NCI-H2196 treated with DMSO at 0.1 percent for 48 hours (cell line): Measurements from ENCODE around the gene ATOH7.
"Not testable (repeated sequence)": the region's sequence is repeated elsewhere in the genome, so short reads cannot be mapped to it uniquely, and the experiment has no call there.

Experiments used
- DNase-seq: peaks from one replicate; lab custom pipeline; 2025; ENCODE audit not compliant: unreplicated experiment; lab: John Stamatoyannopoulos, UW

Gene ATOH7

DNA sequence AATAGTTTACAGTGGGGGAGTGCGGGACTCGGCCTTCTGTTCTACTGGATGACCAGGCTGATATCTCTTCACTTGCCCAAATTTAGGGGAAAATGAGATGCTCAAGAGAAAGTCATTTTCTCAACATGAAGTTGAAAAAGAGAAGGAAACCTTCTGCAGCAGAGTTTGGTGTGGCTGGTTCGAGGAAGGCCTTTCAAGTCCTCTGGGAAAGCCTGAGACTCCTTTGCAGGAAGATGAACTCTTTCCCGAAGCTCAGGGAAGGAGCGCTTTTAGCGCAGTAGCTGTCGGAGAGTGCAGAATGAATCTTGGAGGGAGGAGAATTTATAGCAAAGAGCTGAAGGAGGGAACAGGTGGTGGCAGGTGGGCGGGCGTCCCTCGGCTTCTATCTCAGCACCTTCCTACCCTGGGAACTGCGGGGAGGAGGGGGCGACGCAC lies at the start of gene ATOH7:
TSS of gene ATOH7 (minus strand) at position 297 of the 435 bp plus-strand sequence. CDS start 436 bp downstream, outside the sequence.
- no peak for DNase-seq

DNA sequence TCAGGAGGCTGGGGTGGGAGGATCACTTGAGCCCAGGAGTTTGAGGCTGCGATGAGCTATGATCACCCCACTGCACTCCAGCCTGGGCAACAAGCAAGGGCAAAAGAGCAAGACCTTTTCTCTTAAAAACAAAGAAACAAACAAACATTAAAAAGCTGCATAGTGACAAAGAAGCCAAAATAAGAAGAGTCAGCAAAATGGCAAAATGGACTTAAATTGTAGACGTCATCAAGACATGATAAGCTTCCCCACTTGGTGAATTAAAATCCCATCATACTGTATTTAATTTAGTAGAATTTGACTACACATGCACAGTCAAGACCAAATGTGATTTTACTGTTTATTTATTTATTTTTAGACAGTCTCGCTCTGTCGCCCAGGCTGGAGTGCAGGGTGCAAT lies 48.8 kb upstream of the ATOH7 start:
- DNase-seq = no peak

DNA sequence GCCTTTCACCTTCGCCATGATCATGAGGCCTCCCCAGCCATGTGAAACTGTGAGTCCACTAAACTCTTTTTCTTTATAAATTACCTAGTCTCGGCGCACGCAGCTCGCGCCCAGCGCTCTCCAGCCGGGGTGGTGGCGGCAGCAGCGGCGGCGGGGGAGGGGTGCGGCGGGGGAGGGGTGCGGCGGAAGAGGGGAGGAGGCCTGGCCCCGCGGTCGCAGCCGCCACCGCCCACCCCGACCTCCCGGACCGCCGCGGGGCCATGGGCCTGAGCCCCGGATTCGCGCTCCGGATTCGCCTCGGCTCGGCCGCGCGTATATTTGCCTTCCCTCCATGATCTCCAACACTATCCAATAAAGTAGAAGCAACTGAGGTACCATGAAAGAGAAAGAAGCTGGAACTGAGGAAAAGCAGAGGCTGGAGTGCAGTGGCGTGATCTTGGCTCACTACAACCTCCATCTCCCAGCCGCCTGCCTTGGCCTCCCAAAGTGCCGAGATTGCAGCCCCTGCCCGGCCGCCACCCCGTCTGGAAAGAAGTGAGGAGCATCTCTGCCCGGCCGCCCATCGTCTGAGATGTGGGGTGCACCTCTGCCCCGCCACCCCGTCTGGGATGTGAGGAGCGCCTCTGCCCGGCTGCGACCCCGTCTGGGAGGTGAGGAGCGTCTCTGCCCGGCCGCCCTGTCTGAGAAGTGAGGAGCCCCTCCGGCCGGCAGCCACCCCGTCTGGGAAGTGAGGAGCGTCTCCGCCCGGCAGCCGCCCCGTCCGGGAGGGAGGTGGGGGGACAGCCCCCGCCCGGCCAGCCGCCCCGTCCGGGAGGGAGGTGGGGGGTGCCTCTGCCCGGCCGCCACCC lies 47.2 kb upstream of the ATOH7 start:
- not testable (repeated sequence) for DNase-seq

DNA sequence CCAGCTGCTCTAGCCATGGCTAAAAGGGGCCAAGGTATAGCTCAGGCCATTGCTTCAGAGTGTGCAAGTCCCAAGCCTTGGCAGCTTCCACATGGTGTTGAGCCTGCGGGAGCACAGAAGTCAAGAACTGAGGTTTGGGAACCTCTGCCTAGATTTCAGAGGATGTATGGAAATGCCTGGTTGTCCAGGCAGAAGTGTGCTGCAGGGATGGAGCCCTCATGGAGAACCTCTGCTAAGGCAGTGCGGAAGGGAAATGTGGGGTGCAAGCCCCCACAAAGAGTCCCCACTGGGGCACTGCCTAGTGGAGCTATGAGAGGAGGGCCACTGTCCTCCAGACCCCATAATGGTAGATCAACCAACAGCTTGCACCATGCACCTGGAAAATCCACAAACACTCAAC lies 45.9 kb upstream of the ATOH7 start:
- not testable (repeated sequence) for DNase-seq

DNA sequence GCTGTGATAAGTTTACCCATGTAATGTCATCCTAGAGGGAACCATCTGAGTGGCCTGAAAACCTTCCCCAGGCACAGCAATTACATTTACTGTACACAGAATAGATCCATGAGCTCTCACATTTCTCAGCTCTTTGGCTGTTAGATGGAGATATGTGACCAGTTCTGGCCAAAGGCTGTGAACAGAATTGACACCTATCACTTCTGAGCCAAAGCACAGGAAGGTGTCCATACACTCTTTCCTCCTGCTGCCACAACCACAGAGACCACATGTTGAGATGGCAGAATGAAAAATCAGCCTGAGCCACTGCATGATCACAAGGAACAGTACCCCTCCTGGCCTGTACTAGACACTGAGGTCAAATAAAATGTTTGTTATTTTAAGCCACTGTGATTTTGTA lies 44.3 kb upstream of the ATOH7 start:
- no peak for DNase-seq

DNA sequence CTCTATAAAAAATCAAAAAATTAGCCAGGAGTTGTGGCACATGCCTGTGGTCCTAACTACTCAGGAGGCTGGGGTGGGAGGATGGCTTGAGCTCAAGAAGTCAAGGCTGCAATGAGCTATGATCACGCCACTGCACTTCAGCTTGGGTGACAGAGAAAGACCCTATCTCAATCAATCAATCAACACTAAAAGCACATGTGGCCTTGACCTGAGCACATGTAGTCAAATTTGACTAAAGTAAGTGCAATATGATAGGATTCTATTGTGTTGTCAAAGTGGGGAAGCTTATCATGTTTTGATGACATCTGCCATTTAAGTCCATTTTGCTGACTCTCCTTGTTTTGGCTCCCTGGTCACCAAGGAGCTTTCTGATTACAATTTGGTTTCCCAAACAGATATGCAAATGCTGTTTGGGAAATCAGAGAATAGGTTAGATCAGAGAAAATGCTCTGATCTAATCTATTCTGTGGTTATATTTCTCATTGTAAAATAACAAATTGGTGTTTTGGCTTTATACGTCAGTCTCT lies 43.8 kb upstream of the ATOH7 start:
- no peak for DNase-seq

DNA sequence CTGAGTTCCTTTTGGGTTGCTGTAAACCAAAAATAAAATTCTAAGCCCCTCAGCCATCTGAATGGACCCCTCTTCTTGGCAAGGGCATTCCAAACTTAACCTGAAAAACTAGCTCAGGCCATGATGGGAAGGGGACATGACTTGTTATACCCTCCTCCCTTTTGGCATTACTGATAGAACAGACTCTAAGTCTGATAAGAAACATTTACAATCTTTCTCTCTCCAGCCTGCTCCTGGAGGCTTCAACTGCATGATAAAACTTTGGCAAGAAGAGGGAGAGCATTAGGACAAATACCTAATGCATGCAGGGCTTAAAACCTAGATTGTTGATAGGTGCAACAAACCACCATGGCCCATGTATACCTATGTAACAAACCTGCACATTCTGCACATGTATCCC lies 40.9 kb upstream of the ATOH7 start:
- no peak for DNase-seq

DNA sequence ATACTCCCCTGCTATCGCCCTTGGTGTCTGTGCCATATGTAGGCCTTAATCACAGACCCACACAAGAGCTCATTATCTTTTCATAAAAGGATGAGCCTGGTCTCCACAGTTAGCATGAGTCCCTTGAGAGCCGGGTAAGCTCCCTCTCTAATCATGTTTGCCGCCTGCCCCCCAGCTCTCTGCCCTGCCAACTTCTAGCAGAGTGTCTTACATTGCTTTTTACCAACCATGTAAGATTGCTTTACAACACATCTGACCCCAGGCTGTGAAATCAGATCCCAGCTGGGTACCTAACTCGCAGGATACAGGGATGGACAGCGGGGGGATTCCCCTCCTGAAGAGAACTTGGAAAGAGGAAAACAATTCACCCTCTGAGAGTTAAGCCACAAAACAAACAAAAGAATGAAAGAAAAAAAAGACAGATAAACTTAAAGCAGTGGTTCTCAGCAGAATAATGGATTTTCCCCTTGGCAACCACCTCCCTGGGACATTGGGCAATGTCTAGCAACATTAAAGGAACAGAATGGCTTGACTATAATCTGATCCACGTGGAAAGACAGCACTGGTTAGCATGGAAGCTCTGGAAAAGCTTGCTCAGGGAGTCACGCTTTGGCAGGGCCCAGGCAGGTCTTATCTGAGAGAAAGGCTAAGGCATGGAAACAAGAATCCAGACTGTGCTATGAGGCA lies 39.4 kb upstream of the ATOH7 start:
- DNase-seq = no peak

DNA sequence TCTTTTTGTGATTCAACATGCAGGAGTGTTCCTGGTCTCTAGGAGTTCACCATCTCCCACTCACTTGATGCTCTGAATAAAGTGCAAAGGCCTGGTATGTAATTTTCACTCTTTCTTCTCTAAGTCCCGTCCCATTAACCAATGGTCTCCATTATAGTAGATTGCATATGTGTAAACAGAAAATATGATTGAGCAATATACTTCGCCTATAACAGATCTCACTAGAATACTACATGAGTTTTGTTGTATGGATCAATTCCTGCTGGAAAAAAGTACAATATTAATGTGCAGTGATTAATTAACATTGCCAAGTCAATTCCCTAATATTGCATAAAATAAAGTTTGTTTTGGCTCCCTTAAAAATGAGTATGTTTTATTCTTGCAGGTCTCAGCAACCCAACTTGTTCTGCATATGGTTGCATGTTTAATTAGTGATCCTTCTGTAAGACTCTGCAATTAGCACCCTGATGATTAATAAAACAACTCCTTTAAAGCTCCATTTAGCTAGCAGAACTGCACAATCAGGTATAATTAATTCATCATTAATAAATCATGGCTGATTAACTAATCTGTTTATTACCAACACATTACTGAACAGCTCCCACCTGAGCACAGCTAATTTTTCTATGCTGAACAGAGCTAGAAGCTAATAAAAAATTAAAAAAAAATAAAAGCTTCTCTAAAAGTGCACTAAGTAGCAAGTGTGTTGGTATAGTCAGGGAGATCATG lies 37.8 kb upstream of the ATOH7 start:
- DNase-seq = no peak

DNA sequence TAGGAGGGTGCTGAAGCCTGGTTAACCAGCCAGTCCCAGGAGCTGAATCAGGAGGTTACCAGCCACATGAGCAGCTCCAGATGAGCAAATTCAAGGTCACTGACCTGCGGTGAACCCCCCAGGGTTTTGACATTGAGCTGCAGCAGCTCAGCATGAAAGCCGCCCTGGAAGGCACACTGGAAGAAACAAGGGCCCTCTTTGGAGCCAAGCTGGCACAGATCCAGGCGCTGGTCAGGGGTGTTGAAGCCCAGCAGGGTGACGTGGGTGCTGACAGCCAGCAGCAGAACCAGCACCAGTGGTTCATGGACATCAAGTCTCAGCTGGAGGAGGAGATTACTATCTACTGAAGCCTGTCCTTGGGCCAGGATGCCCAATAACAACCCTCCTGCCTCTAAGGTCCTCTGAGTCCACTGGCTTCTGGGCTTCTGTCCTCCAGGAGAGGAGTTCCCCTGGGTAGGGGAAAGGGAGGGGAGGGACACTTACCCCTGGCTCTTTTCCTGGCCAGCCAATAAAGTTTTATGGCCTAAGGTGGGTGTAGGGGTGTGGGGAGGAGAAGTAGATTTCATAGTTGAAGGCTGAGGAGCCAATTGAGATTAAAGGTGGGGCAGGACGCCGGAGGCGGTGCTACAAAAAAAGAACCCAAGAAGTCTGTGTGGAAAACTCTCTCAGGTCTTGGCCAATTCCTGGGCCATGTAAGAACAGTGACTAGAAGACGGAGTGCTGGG lies 29.4 kb upstream of the ATOH7 start:
- no peak for DNase-seq

DNA sequence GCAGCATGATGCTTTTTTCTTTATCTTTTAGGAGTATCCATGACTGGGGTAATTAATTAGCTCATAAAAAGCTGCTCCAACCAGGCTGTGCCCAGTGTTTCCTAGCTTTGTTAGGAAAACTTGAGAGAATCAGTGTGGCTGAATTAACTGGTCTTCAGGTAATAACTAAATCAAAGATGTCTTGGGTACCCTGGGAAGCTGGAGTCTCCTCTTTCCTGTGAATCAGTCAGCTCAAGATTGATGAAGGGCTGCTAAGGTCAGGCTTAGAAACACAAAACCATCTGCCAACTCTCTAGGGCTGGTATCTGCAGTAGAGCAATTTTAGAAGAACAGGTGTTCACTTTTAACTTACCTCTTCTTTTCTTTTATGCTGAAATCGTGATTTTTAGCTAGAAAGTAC lies 21.4 kb upstream of the ATOH7 start:
- no peak for DNase-seq

DNA sequence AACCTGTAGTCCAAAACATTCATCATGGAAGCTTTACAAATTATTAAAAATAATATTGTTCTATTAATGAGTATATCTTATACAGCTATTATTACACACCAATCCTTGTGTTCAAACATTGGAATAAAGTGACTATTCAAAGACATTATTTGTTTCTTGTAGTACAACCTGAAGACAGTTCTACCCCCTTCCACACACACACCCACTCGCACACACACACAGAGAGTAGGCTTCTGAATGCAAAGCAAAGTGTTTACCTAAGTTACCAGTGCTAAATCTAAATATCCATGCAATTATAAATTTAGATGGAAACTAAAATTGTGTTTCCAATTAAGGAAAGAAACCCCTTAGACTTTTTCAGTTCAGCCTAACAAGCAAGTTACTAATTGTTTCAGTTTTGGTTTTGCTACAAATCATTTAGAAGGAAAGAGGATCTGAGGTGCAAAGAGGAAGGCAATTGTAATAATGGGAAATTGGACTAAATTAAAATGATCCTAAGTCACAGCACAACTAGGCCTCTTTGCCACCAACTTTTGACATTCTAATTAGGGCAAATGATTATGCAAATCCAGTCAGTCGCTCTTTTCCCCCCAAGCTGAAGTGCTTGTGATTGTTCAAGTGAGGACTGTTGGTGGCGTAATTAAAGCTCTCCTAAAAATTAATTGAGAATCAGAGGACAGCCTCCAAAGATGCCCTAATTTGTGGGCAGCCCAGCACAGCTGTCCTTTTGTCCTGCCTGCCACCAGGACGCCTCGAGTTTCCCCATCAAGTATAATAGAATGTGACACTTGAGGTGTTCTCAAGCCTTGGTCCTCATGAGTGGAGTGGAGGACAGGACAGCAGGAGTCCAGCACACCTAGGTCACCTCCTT lies 19.9 kb upstream of the ATOH7 start:
- no peak for DNase-seq

DNA sequence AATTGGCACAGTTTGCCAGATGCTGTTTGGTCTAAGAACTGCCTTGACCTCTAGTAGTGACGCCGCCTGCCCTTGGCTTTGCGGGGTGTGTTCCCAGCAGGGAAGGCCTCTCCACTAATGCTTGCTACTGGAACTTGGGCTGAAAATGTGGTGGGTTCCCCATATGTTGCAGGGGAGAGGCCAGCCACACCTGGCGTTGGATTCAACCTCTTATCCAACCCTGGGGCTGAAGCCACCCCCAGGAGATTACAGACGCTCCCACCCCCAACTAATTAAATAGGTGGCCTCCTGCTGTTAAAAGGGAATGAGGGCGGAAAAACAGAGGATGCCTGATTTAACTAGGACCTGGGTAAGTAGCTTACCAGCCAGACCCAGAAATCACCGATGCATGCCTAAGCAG lies 19.2 kb upstream of the ATOH7 start:
- no peak for DNase-seq

DNA sequence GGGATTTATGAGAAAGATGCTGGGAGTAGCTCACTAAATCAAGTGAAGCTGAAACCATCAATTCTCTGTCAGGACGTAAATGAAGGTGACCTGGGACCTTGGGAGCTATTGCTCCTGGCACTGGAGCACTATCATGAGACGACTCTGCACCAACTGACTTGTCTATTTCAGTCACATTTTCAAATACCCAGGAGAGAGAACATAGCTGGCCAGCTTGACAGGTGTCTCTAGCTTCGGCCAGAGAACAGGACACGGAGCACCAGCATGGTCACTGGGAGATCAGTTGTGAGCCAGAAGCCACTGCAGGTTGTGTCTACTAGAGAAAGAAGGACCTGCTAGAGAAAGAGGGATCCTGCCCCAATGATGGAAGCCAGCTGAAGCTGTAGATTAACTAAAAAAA lies 17.4 kb upstream of the ATOH7 start:
- no peak for DNase-seq

DNA sequence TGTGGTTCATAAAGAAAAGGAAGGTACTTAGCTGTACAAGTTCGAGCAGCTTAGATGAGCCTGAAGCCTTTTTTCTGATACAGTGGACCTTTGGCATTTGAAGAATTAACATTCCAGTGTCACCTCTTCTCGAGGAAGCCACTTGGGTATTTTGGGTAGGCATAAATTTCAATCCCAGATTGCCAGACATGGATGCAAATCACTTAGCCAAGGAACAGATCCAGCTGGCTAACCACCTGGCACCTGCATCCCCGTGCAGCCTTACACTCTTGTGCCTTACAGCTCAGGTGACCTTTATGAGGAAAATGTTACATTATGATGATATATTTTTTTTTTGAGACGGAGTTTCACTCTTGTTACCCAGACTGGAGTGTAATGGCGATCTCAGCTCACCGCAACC lies 16.0 kb upstream of the ATOH7 start:
- DNase-seq = no peak

DNA sequence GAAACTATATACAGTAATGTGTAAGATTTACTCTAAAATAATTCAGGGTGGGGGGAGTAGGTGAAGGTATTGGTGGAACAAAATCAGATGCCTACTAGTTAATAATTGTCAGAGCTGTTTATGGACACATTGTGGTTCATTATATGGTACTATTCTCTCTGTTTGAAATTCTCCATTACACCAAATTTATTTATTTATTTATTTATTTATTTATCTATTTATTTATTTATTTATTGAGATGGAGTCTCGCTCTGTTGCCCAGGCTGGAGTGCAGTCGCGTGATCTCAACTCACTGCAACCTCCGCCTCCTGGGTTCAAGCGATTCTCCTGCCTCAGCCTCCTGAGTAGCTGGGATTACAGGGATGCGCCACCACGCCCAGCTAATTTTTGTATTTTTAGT lies 14.5 kb upstream of the ATOH7 start:
- DNase-seq = not testable (repeated sequence)

DNA sequence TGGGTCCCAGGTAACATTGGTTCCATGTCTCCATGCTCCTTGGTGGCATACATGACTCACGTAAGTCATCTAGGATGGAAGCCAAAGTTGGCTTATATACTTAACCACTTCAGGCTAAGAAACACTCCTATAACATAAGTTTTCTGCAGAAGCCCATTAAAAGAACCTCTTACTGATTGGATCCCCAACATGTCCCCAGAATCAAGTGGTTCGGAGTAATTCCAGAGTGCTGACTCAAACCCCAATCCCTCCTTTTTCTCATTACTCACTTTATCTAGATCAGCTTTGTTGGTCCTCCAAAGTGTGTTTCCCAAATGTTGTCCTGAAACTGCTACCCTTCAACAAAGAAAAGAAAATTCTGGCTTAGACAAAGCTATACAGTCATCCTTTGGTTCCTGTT lies 10.1 kb upstream of the ATOH7 start:
- DNase-seq = no peak

DNA sequence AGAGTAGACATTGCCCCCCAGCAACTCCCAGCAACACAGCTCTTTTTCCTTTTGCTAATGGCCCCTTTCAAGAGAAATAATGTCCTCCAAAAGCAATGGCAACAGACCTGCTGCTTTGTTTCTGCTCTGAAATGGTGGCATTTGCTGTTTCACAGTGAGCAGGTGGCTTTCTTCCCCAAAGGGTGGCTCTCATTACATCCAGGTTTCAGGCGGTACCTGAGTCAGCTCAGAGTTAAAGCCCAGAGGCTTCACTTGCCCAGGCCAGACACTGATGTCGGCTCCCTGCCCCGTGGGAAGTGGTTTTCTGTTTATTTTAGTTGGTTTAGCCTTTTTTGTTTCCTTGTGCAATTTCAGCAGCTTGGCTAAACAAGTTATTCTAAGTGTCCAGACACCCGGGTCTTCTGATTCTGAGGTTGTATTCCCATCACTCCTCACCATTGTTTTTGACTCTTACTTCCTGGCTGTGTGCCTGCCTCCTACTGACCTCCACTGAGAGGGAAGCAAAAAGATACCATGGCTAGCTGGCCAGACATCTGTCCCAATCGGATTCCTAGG lies 7.8 kb upstream of the ATOH7 start:
- no peak for DNase-seq

DNA sequence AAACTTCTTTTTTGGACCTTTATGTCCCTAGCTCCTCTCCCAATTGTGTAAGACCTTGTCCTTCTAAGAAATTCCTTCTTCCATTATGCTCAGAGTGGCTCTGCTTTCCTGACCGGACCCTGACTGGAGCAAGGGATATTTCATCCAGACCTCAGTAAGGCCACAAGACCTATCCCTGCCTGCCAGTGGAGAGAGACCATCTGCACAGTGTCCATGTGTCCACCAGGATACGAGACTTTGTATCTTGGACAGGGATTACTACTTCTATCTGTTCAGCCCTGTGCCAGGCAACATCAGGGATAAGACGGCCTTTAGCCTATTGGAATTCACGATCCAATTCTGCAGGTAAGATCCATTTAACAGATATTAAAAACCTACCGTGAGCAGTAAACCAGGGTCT lies 7.2 kb upstream of the ATOH7 start:
- DNase-seq = no peak

DNA sequence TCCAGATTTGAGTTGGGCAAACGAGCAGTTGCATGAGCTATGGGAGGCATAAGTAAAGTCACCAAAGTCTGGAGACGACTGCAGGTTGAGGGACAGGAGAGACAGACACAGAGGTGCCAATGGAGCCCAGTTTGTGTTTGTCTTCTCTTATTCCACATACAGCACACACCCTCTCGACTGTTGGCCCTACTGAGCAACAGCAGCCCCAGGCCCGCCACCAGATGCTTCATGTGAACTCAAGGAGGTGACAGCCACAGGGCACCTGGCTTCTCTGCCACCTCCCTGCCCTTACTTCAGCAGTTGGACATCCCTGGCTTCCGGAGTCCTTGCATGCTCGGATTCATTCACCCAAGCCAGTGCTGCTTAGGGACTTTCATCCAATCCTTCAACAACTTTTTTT lies 6.5 kb upstream of the ATOH7 start:
- no peak for DNase-seq
